Esophagus muscularis mucosa (tissue), 4 donors: Measurements from ENCODE around the gene KRT33A. TPM values are rescaled to one million over a fixed set of nuclear protein-coding genes. Genes with fewer than 3 reads are reported as not detected.
A peak's percentile ranks its signal among the peaks of the same experiment; 100 is the strongest.

Experiments used
- DNase-seq: peaks from one replicate; pipeline ENCODE4 v3.0.0-alpha.2; 2017; ENCODE audit errors: extremely low spot score
- H3K27ac ChIP-seq, 4 donors: fragments of 200-600 bp; sonication (generic); replicated peaks in 1 of 4; 1 replicate in 3 of 4; 2 replicates in 1 of 4; pipeline ENCODE4 v1.5.1; 2016 to 2019; ENCODE audit warnings: mild to moderate bottlenecking in 1 of 4
- H3K27me3 ChIP-seq, 4 donors: fragments of 200-600 bp; sonication (generic); one replicate each; pipeline versions ENCODE4 v1.5.1 to v1.6.0; 2016 to 2019
- H3K36me3 ChIP-seq, 4 donors: fragments of 200-600 bp; sonication (generic); one replicate each; pipeline ENCODE4 v1.5.1; 2016 to 2019
- H3K4me1 ChIP-seq, 4 donors: fragments of 200-600 bp; sonication (generic); one replicate each; pipeline ENCODE4 v1.5.1; 2016 to 2019
- H3K4me3 ChIP-seq, 4 donors: fragments of 200-600 bp; sonication (generic); 1 replicate in 2 of 4; 2 replicates in 2 of 4; pipeline ENCODE4 v1.5.1; 2016 to 2019; ENCODE audit warnings: mild to moderate bottlenecking in 4 of 4, moderate library complexity in 1 of 4
- H3K9me3 ChIP-seq, 4 donors: fragments of 200-600 bp; sonication (generic); 1 replicate in 3 of 4; 2 replicates in 1 of 4; pipeline ENCODE4 v1.5.1; 2016 to 2019
- EP300 ChIP-seq: sonication (generic); formaldehyde crosslinking; IDR thresholded peaks from one replicate; pipeline ENCODE4 v1.6.1; 2017; ENCODE audit warnings: antibody characterized with exemption
- POLR2A ChIP-seq: fragments of 450-650 bp; IDR thresholded peaks from one replicate; pipeline ENCODE4 v1.6.1; 2017; ENCODE audit warnings: antibody characterized with exemption, moderate library complexity, mild to moderate bottlenecking, low read depth
- POLR2AphosphoS5 ChIP-seq, 2 donors: sonication (generic); formaldehyde crosslinking; IDR thresholded peaks; one replicate each; pipeline ENCODE4 v1.6.1; 2017; ENCODE audit warnings: antibody characterized with exemption in 2 of 2
- WGBS: methylation state at CpG from one replicate; pipeline ENCODE4 v1.1.5; 2018; 5-methylcytosine and 5-hydroxymethylcytosine counted together
- intact Hi-C: fragments of 100-400 bp; cut with DNase I; formaldehyde crosslinking; loops from one replicate; pipeline ENCODE4 v1.15.1; 2023
- total RNA-seq, 4 donors: library from RNA; depleted of rRNA; stranded (reverse); fragments of >200 nt; gene quantifications; one replicate each; pipeline versions ENCODE4 v1.1.0 to v1.2.1, GENCODE V29; 2016
- TF ChIP-seq, protein P1 (sequence below), 3 experiments: fragments of 200-600 bp in 2 of 3; fragments of 450-650 bp in 1 of 3; sonication (generic) in 2 of 3; IDR thresholded peaks; one replicate each; pipeline ENCODE4 v1.5.1; 2017 to 2019; ENCODE audit warnings: antibody characterized with exemption in 3 of 3, mild to moderate bottlenecking in 2 of 3, moderate library complexity in 1 of 3

The KRT33A gene
- total RNA-seq, 4 donors from 2014 or later, result not detected

DNA sequence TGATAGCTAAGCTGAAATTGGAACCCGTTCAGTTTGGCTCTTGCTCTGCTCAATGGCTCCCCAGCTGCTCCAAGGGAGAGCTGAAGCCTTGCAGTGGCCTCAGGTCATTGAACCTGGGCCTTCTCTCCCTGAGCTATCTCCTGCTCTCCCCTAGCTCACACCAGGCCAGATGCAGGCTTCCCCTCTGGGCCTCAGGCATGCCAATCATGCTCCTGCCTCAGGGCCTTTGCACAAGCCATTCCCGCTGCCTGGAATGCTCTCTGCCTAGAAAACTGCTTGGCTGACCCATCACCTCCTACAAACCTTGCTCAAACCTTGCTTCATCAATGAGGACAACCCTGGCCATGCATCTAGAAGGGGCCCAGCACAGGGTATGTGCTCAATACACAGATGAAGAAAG, 18.4 kb downstream of the KRT33A start:
- Histone ChIP-seq H3K9me3 (no peaks in the 10 kb centered on the region), H3K27ac (no peak overlapping the region), H3K4me1 (no peaks in the 10 kb centered on the region), H3K36me3 (no peaks in the 10 kb centered on the region), H3K27me3 (no peaks in the 10 kb centered on the region), H3K4me3 (no peak overlapping the region)
- TF ChIP-seq POLR2AphosphoS5 (IDR thresholded peaks at IDR 0.05) (no peak), EP300 (no peak), POLR2A (no peak)
- TF ChIP-seq, protein P1, sequence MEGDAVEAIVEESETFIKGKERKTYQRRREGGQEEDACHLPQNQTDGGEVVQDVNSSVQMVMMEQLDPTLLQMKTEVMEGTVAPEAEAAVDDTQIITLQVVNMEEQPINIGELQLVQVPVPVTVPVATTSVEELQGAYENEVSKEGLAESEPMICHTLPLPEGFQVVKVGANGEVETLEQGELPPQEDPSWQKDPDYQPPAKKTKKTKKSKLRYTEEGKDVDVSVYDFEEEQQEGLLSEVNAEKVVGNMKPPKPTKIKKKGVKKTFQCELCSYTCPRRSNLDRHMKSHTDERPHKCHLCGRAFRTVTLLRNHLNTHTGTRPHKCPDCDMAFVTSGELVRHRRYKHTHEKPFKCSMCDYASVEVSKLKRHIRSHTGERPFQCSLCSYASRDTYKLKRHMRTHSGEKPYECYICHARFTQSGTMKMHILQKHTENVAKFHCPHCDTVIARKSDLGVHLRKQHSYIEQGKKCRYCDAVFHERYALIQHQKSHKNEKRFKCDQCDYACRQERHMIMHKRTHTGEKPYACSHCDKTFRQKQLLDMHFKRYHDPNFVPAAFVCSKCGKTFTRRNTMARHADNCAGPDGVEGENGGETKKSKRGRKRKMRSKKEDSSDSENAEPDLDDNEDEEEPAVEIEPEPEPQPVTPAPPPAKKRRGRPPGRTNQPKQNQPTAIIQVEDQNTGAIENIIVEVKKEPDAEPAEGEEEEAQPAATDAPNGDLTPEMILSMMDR (IDR thresholded peaks at IDR 0.05), result no peak
- 92% methylated on average over 2 of the region's 2 CpGs for WGBS
- intact Hi-C loops, result no loop called here
- DNase-seq, result peak; percentile 90

DNA sequence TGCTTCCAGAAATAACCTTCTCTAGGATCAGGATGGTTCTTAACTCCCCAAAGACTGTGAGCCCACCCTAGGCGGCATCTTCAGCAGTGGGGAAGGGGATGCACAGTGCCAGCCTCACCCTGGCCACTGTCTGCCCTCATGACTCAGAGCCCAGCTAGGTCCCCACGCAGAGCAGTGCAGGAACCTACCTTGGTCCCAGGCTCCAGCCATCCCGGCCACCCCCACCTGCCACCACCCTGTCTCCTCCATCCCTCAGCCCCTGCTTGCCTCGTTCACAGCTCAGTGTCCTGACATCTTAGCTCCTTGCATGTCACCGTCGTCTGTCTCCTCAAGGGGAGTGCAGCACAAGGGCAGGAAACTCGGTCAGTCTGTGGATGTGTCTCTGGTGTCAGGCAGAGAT, 19.0 kb downstream of the KRT33A start:
- no peaks in the 10 kb centered on the region for H3K36me3 ChIP-seq
- 86% methylated on average over 6 of the region's 7 CpGs for WGBS
- no peaks in the 10 kb centered on the region for H3K9me3 ChIP-seq
- H3K27me3 ChIP-seq, result no peaks in the 10 kb centered on the region
- no peak overlapping the region for H3K27ac ChIP-seq
- H3K4me1 ChIP-seq, result no peaks in the 10 kb centered on the region
- no peak overlapping the region for H3K4me3 ChIP-seq
- intact Hi-C loops, result no loop called here
- TF ChIP-seq POLR2A, result no peak
- TF ChIP-seq, protein P1 (IDR thresholded peaks at IDR 0.05), result no peak
- no peak for TF ChIP-seq POLR2AphosphoS5 (IDR thresholded peaks at IDR 0.05)
- no peak for TF ChIP-seq EP300
- DNase-seq, result no peak

DNA sequence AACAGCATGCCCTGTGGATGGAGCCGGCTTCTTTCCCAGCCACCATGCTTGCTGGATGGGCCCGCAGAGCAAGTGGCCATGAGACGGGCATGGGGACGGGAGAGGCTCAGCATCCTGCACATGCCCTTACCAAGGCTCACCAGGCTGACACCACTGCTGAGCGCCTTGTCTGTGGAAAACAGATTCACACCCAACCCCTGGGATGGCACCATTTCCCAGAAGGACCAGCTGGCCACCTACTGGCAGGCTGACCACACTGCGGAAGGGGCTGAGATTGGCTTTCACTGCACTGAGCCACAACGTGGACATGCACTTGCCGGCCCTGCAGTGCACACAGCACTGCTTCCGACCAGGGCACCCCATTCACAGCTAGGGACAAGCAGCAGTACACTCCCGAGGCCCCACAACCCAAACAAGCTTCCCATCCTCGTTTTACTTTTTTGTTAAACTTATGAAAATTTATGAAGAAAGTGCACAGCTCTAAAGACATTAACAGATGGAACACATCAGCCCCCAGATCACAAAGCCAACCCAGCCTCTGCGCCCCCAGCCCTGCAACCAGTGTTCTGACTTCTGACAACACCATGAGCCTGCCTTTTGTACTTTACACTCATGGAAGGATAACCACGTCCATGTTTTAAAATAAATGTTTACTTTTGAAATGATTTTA, 21.2 kb downstream of the KRT33A start:
- H3K36me3 ChIP-seq, result no peaks in the 10 kb centered on the region
- H3K4me1 ChIP-seq, result no peaks in the 10 kb centered on the region
- DNase-seq, result no peak
- no peak overlapping the region for H3K27ac ChIP-seq
- intact Hi-C loops, result no loop called here
- no peaks in the 10 kb centered on the region for H3K9me3 ChIP-seq
- TF ChIP-seq POLR2AphosphoS5 (IDR thresholded peaks at IDR 0.05), result no peak
- no peak for TF ChIP-seq EP300
- no peak for TF ChIP-seq POLR2A
- TF ChIP-seq, protein P1 (IDR thresholded peaks at IDR 0.05), result peak; percentile 31 to 58 (median 46)
- no peak overlapping the region for H3K4me3 ChIP-seq
- H3K27me3 ChIP-seq, result no peaks in the 10 kb centered on the region
- WGBS, result 48% methylated on average over 11 of the region's 13 CpGs

DNA sequence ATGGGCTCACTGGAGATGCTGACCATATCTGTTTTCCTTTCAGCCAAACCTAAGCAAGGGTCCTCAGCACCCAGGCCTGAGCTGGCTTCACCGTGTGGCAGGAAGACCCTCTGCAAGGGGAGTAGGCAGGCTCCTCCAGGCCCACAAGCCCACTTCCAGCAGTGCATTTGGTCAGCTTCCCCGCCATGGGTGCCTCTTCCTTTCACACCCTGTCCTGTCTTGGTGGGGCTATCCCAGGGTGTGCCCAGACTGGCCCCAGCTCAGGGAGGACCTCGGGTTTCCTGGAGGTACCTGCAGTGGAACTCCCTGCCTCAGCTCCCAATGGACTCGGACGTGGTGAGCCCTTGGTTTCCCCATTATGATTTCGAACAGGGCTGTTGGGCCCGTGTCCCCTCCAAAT, 22.4 kb downstream of the KRT33A start:
- DNase-seq, result no peak
- no peaks in the 10 kb centered on the region for H3K9me3 ChIP-seq
- H3K4me3 ChIP-seq, result no peak overlapping the region
- intact Hi-C loops, result no loop called here
- WGBS, result 93% methylated on average over 6 of the region's 7 CpGs
- no peak overlapping the region for H3K27ac ChIP-seq
- H3K27me3 ChIP-seq, result no peaks in the 10 kb centered on the region
- no peaks in the 10 kb centered on the region for H3K36me3 ChIP-seq
- no peaks in the 10 kb centered on the region for H3K4me1 ChIP-seq
- TF ChIP-seq POLR2AphosphoS5 (IDR thresholded peaks at IDR 0.05) (no peak), POLR2A (no peak), EP300 (no peak)
- TF ChIP-seq, protein P1 (IDR thresholded peaks at IDR 0.05), result no peak
